ENCODE results near the gene ADM. TPM values are rescaled to one million over a fixed set of nuclear protein-coding genes. Genes with fewer than 3 reads are reported as not detected.

The ADM gene
- total and polyA plus RNA-seq, 2 donors (not counting 3 experiments of a cell fraction or from before 2014, with no cell fraction given) = 45.3 to 55.5 TPM

DNA sequence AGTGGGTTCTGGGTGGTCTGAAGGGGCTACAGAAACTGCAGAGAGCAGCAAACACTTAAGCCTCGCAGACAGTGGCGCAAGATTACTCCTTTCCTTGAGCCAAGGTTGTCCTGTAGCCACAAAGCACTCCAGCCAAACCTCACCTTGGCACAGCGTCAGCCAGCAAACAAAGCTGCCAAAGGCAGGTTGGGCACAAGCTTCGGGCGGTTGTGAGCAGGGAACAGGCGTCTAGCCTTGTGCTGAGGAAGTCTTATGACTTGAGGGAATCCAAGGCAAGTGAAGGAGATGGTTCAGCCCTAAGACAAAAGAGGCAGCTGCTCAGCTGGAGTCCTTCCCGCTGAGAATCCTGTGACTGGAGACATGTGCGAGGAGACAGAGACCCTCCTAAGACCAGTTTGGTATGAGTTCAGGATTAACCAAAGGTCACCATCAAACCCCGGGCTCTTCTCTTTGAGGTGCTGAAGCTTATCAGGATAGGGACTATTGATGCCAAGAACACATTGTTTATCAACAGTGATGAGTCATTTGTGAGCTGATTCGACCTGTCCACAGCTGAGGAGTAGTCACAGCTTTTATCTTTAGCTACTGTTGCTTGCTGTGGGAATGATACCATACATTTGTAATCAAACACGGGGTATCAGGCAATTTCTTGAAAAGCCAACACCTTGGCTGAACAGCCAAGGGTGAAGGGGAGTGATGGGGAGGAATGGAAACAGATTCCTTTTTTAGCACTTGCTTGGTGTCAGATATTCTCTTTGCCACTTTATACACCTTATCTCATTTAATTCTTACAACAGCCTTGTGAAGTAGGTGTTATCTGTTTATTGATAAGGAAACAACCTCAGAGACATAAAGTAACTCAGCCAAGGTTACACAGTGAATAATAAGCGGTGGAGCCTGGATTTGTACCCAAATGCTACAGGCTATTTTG is 4.6 kb downstream of the ADM start:
- H3K4me1 ChIP-seq (ENCODE audit: control insufficient read depth, extremely low read depth, insufficient read depth, low read length) = peaks cover 30% of the 10 kb centered on the region
- H3K9me1 ChIP-seq (replicated peaks; ENCODE audit: control insufficient read depth, extremely low read depth, insufficient read depth, low read length) = no peaks in the 10 kb centered on the region
- no peak overlapping the region for H2AFZ ChIP-seq (ENCODE audit: low read depth, low read length)
- H3K9ac ChIP-seq (replicated peaks; ENCODE audit: extremely low read depth, insufficient read depth, low read length) = no peak overlapping the region
- no peaks in the 10 kb centered on the region for H3K27me3 ChIP-seq (ENCODE audit: control insufficient read depth in 2 of 2, insufficient read depth in 2 of 2, low read length in 2 of 2)
- intact Hi-C loops (cut with micrococcal nuclease) (loop anchor here (5.0 kb wide), 2 partner anchors 402 to 697 kb away; no protein-coding TSS in a partner anchor), dilution Hi-C loops (cut with MboI; ENCODE audit: extremely low pct_ligation_motif_present, low sequenced_read_pairs) (no loop called here)
- no peaks in the 10 kb centered on the region for H4K20me1 ChIP-seq (replicated peaks; ENCODE audit: control insufficient read depth, extremely low read depth, insufficient read depth, low read length)
- peaks cover 20% of the 10 kb centered on the region for H3K79me2 ChIP-seq (ENCODE audit: control insufficient read depth, insufficient read depth, low read length)
- DNase-seq (ENCODE audit: low read depth, low spot score) = peak; percentile 67
- ChIA-PET CTCF (interaction anchor here (0.7 to 9.0 kb wide), 11 partner anchors 12 to 774 kb away, joined by 3 to 117 read pairs (median 4); no protein-coding TSS in a partner anchor), POLR2A (interaction anchor here (0.7 to 1.8 kb wide), 4 partner anchors 9 to 544 kb away, joined by 3 to 7 read pairs (median 4); no protein-coding TSS in a partner anchor)
- H3K4me2 ChIP-seq (ENCODE audit: insufficient read depth, low read length) = no peak overlapping the region
- no peaks in the 10 kb centered on the region for H3K36me3 ChIP-seq (ENCODE audit: control insufficient read depth in 2 of 2, extremely low read depth in 1 of 2, insufficient read depth in 2 of 2, low read length in 2 of 2)
- peak; percentile 86 for FAIRE-seq
- no peak overlapping the region for H3K4me3 ChIP-seq (replicated peaks in 1 of 3; ENCODE audit: insufficient read depth in 1 of 3, low read depth in 1 of 3, low read length in 3 of 3)
- BruUV-seq (replicated peaks) = no TSS peak
- H3K27ac ChIP-seq (ENCODE audit: insufficient read depth, low read depth, low read length) = peak overlapping the region; percentile 80
- TF ChIP-seq FOS (IDR thresholded peaks at IDR 0.05; ENCODE audit: borderline replicate concordance, insufficient read depth, low read length) (peak; percentile 87), GATA2 (IDR thresholded peaks at IDR 0.05; ENCODE audit: insufficient read depth, insufficient read length, low read depth, low read length) (peak; percentile 73), EZH2 (IDR thresholded peaks at IDR 0.05; ENCODE audit: borderline replicate concordance, low read depth, low read length, severe bottlenecking) (no peak), POLR2AphosphoS5 (IDR thresholded peaks at IDR 0.05; ENCODE audit: insufficient read depth, low read depth, low read length) (peak; percentile 23), MYC (IDR thresholded peaks at IDR 0.05; ENCODE audit: low read depth, low read length) (no peak), JUN (IDR thresholded peaks at IDR 0.05; ENCODE audit: borderline replicate concordance, insufficient read depth, insufficient read length, low read depth) (peak; percentile 78), POLR2A (IDR thresholded peaks at IDR 0.05; ENCODE audit: low read depth, low read length) (no peak), MAX (IDR thresholded peaks at IDR 0.05; ENCODE audit: insufficient read depth, insufficient read length) (no peak)
- TF ChIP-seq, protein P1, sequence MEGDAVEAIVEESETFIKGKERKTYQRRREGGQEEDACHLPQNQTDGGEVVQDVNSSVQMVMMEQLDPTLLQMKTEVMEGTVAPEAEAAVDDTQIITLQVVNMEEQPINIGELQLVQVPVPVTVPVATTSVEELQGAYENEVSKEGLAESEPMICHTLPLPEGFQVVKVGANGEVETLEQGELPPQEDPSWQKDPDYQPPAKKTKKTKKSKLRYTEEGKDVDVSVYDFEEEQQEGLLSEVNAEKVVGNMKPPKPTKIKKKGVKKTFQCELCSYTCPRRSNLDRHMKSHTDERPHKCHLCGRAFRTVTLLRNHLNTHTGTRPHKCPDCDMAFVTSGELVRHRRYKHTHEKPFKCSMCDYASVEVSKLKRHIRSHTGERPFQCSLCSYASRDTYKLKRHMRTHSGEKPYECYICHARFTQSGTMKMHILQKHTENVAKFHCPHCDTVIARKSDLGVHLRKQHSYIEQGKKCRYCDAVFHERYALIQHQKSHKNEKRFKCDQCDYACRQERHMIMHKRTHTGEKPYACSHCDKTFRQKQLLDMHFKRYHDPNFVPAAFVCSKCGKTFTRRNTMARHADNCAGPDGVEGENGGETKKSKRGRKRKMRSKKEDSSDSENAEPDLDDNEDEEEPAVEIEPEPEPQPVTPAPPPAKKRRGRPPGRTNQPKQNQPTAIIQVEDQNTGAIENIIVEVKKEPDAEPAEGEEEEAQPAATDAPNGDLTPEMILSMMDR (IDR thresholded peaks at IDR 0.05; ENCODE audit: extremely low read depth in 1 of 2, insufficient read depth in 1 of 2, low read depth in 1 of 2, low read length in 2 of 2) = no peak
- H3K9me3 ChIP-seq (replicated peaks; ENCODE audit: control insufficient read depth, insufficient read depth, low read length) = no peaks in the 10 kb centered on the region

All from endothelial cell of umbilical vein (primary cell).